Measurements from ENCODE around the gene DPP10. TPM values are rescaled to one million over a fixed set of nuclear protein-coding genes. Genes with fewer than 3 reads are reported as not detected.

The DPP10 gene
- total RNA-seq, 1 donor from 2014 or later, result 2.4 TPM

DNA sequence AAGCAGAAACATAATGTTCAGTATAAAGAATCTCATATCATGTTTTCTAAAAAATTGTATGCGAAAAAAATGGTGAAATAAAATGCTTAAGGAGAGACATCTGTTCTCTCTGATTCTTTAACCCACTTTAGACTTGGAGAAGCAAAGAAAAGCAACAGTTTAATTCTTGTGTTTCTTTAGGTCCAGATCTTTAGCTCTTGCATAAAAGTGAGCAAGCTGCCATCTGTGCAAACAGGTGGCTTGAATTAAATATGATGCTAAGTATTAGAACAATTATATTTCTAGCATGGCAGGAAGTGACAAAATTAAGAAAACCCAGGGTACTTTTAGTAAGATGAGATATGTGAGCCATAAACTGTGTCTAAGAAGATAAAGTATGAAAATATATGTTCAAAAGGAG lies 1038.3 kb downstream of the DPP10 start:
- H3K36me3 ChIP-seq (ENCODE audit: control insufficient read depth, insufficient read depth, low read length), result no peaks in the 10 kb centered on the region
- TF ChIP-seq, protein P1, sequence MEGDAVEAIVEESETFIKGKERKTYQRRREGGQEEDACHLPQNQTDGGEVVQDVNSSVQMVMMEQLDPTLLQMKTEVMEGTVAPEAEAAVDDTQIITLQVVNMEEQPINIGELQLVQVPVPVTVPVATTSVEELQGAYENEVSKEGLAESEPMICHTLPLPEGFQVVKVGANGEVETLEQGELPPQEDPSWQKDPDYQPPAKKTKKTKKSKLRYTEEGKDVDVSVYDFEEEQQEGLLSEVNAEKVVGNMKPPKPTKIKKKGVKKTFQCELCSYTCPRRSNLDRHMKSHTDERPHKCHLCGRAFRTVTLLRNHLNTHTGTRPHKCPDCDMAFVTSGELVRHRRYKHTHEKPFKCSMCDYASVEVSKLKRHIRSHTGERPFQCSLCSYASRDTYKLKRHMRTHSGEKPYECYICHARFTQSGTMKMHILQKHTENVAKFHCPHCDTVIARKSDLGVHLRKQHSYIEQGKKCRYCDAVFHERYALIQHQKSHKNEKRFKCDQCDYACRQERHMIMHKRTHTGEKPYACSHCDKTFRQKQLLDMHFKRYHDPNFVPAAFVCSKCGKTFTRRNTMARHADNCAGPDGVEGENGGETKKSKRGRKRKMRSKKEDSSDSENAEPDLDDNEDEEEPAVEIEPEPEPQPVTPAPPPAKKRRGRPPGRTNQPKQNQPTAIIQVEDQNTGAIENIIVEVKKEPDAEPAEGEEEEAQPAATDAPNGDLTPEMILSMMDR (IDR thresholded peaks at IDR 0.05; ENCODE audit: insufficient read depth, low read length, poor library complexity, severe bottlenecking), result no peak
- no peak overlapping the region for H3K4me3 ChIP-seq (ENCODE audit: low read depth, low read length)
- no peaks in the 10 kb centered on the region for H3K27me3 ChIP-seq (ENCODE audit: control insufficient read depth, insufficient read depth, low read length)
- no peak for DNase-seq (ENCODE audit: low read depth)

DNA sequence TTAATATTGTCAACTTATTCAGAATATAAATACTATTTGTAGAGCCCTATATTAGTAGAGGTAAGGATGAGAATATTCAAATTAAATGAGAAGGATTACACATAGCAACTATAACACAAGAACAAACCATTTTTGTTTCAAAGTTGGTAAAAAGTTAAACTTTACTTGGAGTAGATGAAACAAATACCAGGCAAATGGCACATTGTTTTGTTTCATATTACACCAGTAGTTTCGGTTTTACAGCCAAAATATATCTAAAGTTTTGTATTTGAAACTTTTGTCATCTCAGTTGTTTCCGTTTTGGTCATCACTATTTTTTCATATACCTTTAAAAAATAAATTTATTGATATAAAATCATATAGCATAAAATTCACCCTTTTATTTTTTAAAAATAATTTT lies 1039.4 kb downstream of the DPP10 start:
- DNase-seq (ENCODE audit: low read depth), result no peak
- no peaks in the 10 kb centered on the region for H3K36me3 ChIP-seq (ENCODE audit: control insufficient read depth, insufficient read depth, low read length)
- H3K27me3 ChIP-seq (ENCODE audit: control insufficient read depth, insufficient read depth, low read length), result no peaks in the 10 kb centered on the region
- no peak overlapping the region for H3K4me3 ChIP-seq (ENCODE audit: low read depth, low read length)
- TF ChIP-seq, protein P1 (IDR thresholded peaks at IDR 0.05; ENCODE audit: insufficient read depth, low read length, poor library complexity, severe bottlenecking), result no peak

DNA sequence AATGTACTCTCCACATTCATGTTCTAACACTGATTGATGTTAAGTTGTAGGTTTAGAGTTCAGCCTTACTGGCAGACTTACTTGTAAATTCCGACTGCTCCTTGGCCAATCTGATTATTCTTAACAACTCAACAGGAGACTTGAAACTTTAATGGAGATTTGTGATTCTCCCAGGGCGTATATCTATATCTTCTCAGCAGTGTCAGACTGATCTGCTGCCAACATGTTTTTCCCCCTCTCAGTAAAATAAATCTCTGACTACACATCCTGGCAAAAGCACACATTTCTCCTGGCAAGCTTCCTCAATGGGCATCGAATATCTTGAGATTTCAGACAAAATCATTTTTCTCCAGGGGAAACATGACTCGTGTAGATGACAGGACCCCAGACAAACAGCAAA lies 1041.2 kb downstream of the DPP10 start:
- no peaks in the 10 kb centered on the region for H3K27me3 ChIP-seq (ENCODE audit: control insufficient read depth, insufficient read depth, low read length)
- H3K36me3 ChIP-seq (ENCODE audit: control insufficient read depth, insufficient read depth, low read length), result no peaks in the 10 kb centered on the region
- H3K4me3 ChIP-seq (ENCODE audit: low read depth, low read length), result no peak overlapping the region
- DNase-seq (ENCODE audit: low read depth), result no peak
- TF ChIP-seq, protein P1 (IDR thresholded peaks at IDR 0.05; ENCODE audit: insufficient read depth, low read length, poor library complexity, severe bottlenecking), result no peak

DNA sequence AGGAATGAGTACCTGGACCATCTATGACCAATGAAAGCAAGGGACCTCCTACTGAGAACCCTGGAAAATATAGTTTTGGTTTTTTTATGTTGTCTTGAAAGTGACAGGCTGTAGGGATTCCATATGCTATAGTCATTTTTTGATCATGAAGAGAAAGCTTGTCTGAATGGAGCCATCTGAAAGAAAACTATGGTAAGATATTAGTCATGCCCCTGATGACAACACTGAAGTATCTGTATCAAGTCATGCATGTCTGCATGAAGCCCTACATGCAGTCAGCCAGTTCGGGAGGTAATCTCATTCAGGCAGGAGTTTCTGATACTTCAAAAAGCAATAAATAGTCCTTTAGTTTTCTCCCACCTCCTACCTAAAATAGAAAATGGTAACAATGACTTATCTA lies 1042.0 kb downstream of the DPP10 start:
- H3K36me3 ChIP-seq (ENCODE audit: control insufficient read depth, insufficient read depth, low read length), result no peaks in the 10 kb centered on the region
- DNase-seq (ENCODE audit: low read depth), result peak; percentile 38
- TF ChIP-seq, protein P1 (IDR thresholded peaks at IDR 0.05; ENCODE audit: insufficient read depth, low read length, poor library complexity, severe bottlenecking), result no peak
- no peaks in the 10 kb centered on the region for H3K27me3 ChIP-seq (ENCODE audit: control insufficient read depth, insufficient read depth, low read length)
- no peak overlapping the region for H3K4me3 ChIP-seq (ENCODE audit: low read depth, low read length)

DNA sequence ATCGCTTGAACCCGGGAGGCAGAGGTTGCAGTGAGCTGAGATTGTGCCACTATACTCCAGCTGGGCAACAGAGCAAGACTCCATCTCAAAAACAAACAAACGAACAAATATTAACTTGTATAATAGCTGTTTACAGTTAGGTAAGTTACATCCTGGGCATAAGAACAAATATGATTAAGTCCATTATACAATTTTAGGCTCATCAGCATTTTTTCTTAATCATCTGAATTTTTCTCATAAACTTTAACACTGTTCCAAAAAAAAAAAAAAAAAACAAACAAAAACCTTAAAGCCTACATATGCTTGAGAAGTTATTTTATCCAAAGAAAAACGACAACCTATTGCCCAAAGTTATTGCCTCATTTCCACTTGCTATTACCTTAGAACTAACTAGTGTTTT lies 1042.5 kb downstream of the DPP10 start:
- TF ChIP-seq, protein P1 (IDR thresholded peaks at IDR 0.05; ENCODE audit: insufficient read depth, low read length, poor library complexity, severe bottlenecking), result no peak

DNA sequence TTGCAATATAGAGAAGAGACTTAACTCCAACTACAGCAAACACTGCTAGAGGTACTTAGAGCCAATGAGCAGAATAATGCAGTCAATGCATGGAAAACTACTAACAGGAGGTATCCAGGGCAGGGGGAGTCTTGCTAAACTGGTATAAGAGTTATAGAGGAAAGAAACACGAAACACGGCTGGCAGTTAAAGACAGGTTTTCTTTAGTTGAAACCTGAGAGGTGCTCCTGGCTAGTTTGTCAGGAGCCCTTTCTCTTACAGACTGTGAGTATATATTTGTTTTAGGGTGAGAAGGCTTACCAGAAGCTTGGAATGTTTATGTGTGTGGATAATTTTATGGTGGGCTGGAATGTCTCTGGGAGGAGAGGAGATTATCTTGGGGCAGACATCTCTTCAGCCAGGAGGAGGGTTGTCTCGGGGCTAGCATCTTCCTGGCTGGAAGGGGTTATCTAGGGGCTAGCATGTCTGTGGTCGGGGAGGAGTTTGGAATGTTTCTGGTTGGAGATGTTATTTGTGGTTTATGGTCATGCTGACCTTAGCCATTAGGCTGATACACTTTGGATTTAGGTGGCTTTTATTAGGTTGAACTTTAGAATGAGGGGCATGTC lies 1048.8 kb downstream of the DPP10 start:
- no peak for DNase-seq (ENCODE audit: low read depth)
- no peaks in the 10 kb centered on the region for H3K27me3 ChIP-seq (ENCODE audit: control insufficient read depth, insufficient read depth, low read length)
- TF ChIP-seq, protein P1 (IDR thresholded peaks at IDR 0.05; ENCODE audit: insufficient read depth, low read length, poor library complexity, severe bottlenecking), result no peak
- no peak overlapping the region for H3K4me3 ChIP-seq (ENCODE audit: low read depth, low read length)
- no peaks in the 10 kb centered on the region for H3K36me3 ChIP-seq (ENCODE audit: control insufficient read depth, insufficient read depth, low read length)

More for the DNA sequence above, 1042.5 kb downstream of the DPP10 start:
- H3K4me3 ChIP-seq (ENCODE audit: low read depth, low read length), result no peak overlapping the region
- no peak for DNase-seq (ENCODE audit: low read depth)
- H3K36me3 ChIP-seq (ENCODE audit: control insufficient read depth, insufficient read depth, low read length), result no peaks in the 10 kb centered on the region
- no peaks in the 10 kb centered on the region for H3K27me3 ChIP-seq (ENCODE audit: control insufficient read depth, insufficient read depth, low read length)
